HG03432 (cell line): ENCODE results near the gene HEXA.
"Not testable (repeated sequence)": the region's sequence is repeated elsewhere in the genome, so short reads cannot be mapped to it uniquely, and the experiment has no call there.

Source experiments
- ATAC-seq: cut with Tn5 transposase; IDR thresholded peaks from one replicate; pipeline ENCODE4 v1.9.1; 2021; ENCODE audit warnings: mild to moderate bottlenecking, moderate library complexity; ENCODE audit not compliant: unreplicated experiment

Gene HEXA

GRCh38 chr15:72375846-72376581, at the start of gene HEXA:
Gene HEXA, minus strand, starts transcription at chr15:72376014. Its CDS starts 42 bp downstream, at chr15:72375972.
- peak; percentile 87 for ATAC-seq

GRCh38 chr15:72423256-72423655, 47.4 kb upstream of the HEXA start:
- no peak for ATAC-seq

- no peak for ATAC-seq
These were observed 45.7 kb upstream of the HEXA start for GRCh38 chr15:72421484-72421883.

GRCh38 chr15:72420576-72420975, 44.8 kb upstream of the HEXA start:
- no peak for ATAC-seq

GRCh38 chr15:72419768-72420167, 44.0 kb upstream of the HEXA start:
- not testable (repeated sequence) for ATAC-seq

GRCh38 chr15:72415304-72415703, 39.5 kb upstream of the HEXA start:
- no peak for ATAC-seq

GRCh38 chr15:72413337-72413736, 37.5 kb upstream of the HEXA start:
- ATAC-seq: not testable (repeated sequence)

GRCh38 chr15:72411544-72411943, 35.7 kb upstream of the HEXA start:
- no peak for ATAC-seq

GRCh38 chr15:72411111-72411510, 35.3 kb upstream of the HEXA start:
- no peak for ATAC-seq

GRCh38 chr15:72406936-72407335, 31.1 kb upstream of the HEXA start:
- no peak for ATAC-seq

- no peak for ATAC-seq
These were observed 29.0 kb upstream of the HEXA start for GRCh38 chr15:72404841-72405240.

GRCh38 chr15:72404356-72404755, 28.5 kb upstream of the HEXA start:
- no peak for ATAC-seq

- ATAC-seq: no peak
These were observed 26.9 kb upstream of the HEXA start for GRCh38 chr15:72402726-72403125.

GRCh38 chr15:72398648-72399047, 22.8 kb upstream of the HEXA start:
- ATAC-seq: no peak

- ATAC-seq: no peak
These were observed 22.2 kb upstream of the HEXA start, which contains the start of gene TMEM202 for GRCh38 chr15:72397796-72398588. Gene TMEM202, plus strand, starts transcription at chr15:72398305. Its CDS starts 22 bp downstream, at chr15:72398327.

GRCh38 chr15:72396331-72396730, 20.5 kb upstream of the HEXA start:
- ATAC-seq: not testable (repeated sequence)

GRCh38 chr15:72389231-72389630, 13.4 kb upstream of the HEXA start:
- no peak for ATAC-seq

GRCh38 chr15:72387741-72388140, 11.9 kb upstream of the HEXA start:
- no peak for ATAC-seq

- no peak for ATAC-seq
These were observed 6.3 kb upstream of the HEXA start for GRCh38 chr15:72382146-72382545.

- no peak for ATAC-seq
These were observed 4.9 kb upstream of the HEXA start for GRCh38 chr15:72380743-72381142.

GRCh38 chr15:72379856-72380430, 4.1 kb upstream of the HEXA start:
- ATAC-seq: no peak

- not testable (repeated sequence) for ATAC-seq
These were observed 3.3 kb upstream of the HEXA start for GRCh38 chr15:72379106-72379505.
